ENCODE measurements around the gene QPCTL.
"Not testable (repeated sequence)": the region's sequence is repeated elsewhere in the genome, so short reads cannot be mapped to it uniquely, and the experiment has no call there.

Gene QPCTL

GRCh38 chr19:45717131-45717982 is 24.9 kb downstream of the QPCTL start:
- peak; percentile 100 for DNase-seq (ENCODE audit: low spot score)

DNA sequence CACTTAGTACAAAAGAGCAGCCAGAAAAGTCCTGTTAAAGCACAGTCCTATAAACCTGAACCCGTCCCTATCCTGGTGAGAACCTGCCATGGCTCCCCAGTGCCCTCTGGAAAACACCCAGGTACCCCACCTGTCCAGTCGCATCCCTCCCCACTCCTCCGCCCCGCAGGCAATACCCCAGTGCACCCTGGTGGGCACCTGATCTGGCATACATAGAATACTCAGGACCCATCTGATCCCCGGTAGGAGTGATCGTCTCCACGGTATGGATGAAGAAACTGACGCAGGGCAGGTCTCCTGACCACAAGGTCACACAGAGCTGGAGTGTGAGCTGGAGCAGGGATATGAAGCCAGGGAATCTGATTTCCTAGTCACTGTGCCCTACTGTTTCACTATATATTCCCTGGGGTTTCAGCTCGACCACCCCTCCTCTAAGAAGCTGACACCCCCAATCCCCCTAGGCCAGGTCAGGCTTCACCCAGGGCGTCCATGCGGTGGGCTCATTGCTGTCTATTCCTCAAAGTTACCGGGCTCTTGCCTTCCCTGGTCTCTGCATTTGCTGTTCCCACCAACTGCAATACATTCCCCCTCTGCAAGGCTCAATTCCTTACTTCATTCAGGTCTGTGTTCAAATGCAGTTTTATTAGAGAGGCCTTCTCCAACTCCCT is 25.7 kb downstream of the QPCTL start:
- no peak for DNase-seq (ENCODE audit: low spot score)

GRCh38 chr19:45720065-45720464 is 27.6 kb downstream of the QPCTL start:
- not testable (repeated sequence) for DNase-seq (ENCODE audit: low spot score)

GRCh38 chr19:45728683-45729082 is 36.2 kb downstream of the QPCTL start:
- not testable (repeated sequence) for DNase-seq (ENCODE audit: low spot score)

DNA sequence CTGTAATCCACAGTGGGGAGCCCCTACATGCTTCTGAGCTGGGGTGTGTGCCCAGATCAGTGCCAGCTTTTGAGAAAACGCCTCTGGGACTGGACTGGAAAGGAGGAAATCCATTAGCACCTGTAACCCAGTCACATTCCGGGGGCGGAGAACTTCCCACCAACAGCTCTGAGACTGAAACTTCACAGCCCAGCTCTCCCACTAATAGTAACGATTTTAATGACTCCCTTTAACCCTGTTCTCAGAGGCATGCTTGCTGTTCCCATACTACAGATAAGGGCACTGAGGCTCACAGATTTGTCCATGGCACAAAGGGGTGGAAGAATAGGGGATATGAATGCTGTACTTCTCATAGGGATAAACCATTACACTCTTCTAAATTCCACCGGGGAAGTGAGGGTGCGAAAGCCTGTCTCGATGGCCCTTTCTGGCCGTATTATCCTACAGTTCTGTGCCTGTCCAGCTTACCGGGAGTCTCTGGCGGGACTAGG is 37.4 kb downstream of the QPCTL start:
- peak; percentile 33 for DNase-seq (ENCODE audit: low spot score)

- peak; percentile 99 for DNase-seq (ENCODE audit: low spot score)
Measured at GRCh38 chr19:45730368-45731288, 38.2 kb downstream of the QPCTL start, which contains the start of gene FBXO46. TSS of gene FBXO46 (minus strand) at chr19:45730896. CDS start at chr19:45713495, 17,401 bp downstream.

DNA sequence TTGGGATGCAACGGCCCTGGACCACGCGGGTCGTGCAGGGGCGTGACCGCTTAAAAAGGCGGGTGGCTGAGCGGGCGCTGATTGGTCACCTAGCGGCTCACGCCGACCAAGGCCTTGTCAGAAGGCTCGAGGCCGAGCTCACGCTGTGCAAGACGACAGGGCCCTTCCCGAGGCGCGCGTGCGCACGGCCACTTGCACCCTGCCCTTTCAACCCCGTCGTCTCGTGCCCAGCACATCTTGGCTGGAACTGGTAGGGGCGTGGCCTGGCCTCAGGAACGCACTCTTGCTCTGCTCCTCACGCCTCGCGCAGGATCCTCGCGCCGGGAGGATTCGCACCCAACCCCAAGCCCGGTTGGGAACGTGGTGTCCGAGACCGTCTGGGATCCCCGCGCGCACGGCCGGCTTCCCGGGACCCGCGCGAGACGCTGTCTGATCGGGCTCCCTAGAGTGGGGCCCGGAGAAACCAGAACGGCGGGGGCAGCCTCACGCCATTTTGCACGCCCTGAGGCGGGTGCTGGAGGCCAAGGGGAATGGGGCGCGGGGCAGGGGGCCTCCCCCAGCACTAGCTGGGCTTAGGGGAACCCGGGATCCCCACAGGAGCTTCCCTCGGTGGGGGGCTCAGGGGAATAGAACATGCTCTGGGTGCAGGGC is 40.8 kb downstream of the QPCTL start, which contains the start of gene MEIOSIN:
MEIOSIN (plus strand) TSS at position 280 of the 651 bp plus-strand sequence. CDS start 1,938 bp downstream, outside the sequence.
- DNase-seq (ENCODE audit: low spot score), result no peak

GRCh38 chr19:45739498-45740439 is 47.3 kb downstream of the QPCTL start:
- peak; percentile 25 for DNase-seq (ENCODE audit: low spot score)

DNA sequence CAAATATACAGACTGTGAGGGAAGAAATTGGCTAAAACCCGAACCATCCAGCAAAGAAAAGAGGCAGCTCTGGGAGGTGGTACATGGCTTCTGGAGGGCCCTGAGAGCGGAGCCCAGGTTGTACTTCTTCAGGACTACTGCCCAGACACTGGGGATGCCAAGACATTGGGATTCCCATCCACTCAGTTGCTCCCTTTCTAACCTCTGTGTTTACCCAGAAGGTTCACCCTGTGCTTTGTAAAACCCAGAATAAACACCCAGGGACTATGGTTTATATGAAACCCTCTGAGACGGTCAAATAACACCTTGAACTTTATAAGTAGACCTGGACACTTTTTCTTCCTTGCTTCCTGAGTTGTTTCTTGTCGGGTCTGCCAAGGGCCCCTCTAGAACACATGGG is 50.5 kb downstream of the QPCTL start:
- DNase-seq (ENCODE audit: low spot score), result no peak

GRCh38 chr19:45745606-45746005 is 53.1 kb downstream of the QPCTL start:
- no peak for DNase-seq (ENCODE audit: low spot score)

DNA sequence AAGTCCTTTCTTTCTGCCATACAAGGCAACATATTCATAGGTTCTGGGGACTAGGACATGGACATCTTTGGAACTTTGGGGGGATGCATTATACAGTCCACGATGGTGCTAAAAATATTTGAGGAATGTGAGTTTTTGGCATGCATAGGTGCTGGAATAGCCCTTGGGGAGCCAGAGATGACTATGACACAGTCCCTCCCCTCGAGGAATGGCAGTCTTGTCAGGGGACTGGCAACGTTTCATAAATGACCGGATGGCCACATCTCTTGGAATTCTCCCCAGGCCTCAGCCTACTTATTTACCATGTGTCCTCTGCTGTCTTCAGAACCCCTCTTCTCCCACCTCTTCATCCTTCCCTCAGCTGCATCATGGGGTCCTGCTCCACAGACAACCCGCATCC is 54.4 kb downstream of the QPCTL start:
- no peak for DNase-seq (ENCODE audit: low spot score)

- DNase-seq (ENCODE audit: low spot score), result no peak
Measured at GRCh38 chr19:45747513-45747912, 55.0 kb downstream of the QPCTL start.

DNA sequence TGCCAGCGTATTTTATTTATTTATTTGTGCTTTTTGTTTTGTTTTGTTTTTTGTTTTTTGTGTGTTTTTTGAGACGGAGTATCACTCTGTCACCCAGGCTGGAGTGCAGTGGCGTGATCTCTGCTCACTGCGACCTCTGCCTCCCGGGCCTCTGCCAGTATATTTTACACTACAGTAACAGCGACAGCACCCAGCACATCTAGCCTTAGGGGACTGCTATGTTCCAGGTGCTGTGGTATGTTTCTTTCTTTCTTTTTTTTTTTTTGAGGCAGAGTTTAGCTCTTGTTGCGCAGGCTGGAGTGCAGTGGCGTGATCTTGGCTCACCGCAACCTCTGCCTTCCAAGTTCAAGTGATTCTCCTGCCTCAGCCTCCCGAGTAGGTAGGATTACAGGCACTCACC is 59.0 kb downstream of the QPCTL start:
- not testable (repeated sequence) for DNase-seq (ENCODE audit: low spot score)

DNA sequence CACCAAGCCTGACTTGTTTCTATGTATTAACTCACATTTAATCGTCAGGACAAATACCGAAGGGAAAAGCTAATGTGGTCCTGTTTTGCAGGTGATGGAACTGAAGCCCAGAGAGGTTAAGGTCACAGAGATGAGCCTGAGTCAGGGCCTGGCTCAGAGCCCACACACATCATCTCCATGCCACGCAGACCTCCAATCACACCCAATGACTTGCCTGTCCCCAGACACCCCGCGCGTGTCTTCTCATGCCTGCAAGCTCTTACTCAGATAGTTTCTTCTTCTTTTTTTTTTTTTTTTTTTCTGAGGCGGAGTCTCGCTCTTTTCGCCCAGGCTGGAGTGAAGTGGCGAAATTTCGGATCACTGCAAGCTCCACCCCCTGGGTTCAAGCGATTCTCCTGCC is 60.2 kb downstream of the QPCTL start:
- no peak for DNase-seq (ENCODE audit: low spot score)

DNA sequence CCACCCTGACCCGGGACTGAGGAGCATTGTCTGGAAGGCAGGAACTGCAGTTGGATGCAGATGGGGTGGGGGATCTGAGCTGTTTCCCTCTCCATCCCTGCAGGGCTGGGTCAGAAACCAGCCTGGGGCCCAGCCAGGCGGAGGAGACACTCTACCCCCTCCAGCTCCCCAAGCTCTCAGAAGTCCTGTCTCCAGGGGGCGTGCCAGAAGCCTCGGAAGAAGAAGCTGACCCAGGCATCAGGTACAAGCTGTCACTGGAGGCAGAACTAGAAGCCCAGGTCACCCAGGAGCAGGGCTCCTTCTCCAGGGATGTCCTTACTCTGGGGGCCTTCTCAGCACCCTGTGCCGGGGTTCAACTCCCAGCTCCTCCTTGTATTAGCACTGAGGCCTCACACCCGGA is 61.1 kb downstream of the QPCTL start:
- DNase-seq (ENCODE audit: low spot score), result no peak

All from SW480 (cell line).